Erythroblast (primary cell): ENCODE measurements around the gene EIF3K.

Experiments used
- GATA1 ChIP-seq: IDR thresholded peaks from 2 replicates; pipeline ENCODE4 v1.6.1; 2011; ENCODE audit warnings: low read depth, mild to moderate bottlenecking, control low read depth, low read length, moderate library complexity
- POLR2A ChIP-seq: IDR thresholded peaks from 2 replicates; pipeline ENCODE4 v1.6.1; 2011; ENCODE audit warnings: mild to moderate bottlenecking, low read length

DNA sequence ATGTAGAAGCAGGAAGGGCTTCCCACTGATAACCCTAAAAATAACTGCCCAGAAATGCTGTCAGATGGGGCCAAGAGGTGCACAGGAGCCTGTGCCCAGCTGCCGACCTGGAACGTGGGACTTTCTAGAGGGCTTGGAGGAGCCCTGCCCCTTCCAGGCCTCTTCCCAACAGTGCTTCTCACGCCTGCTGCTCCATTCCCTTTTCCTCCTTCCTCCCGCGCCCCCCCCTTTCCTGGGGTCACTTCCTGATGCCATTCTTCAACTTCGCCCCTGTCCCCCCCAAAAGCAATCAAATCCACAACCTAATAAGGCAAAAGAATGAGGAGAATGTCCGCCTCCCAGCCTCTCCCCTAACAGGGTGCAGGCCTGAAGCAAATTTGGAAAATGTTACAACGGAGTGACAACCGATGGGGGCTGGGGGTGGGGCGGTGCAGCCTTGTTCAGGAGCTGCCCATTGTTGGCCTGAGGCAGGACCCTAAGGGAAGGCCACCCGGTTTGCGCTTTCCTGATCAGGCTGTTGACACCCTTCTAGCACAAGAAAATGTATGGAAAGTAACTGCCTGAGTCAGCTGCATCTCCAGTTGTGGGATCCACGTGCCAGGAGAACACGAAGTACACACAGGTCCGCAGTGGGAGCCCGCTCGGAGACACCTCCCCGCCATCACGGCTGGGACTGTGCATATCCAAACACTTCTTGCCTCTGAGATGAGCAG, 47.1 kb downstream of the EIF3K start:
- no peak for TF ChIP-seq POLR2A
- no peak for TF ChIP-seq GATA1
